Eye (tissue), 1 donor: ENCODE measurements around the gene AFF1.

Experiments
- DNase-seq: peaks from one replicate; pipeline ENCODE4 v3.0.0-alpha.2; 2015

Gene AFF1

GRCh38 chr4:86934771-86935565 is at the start of gene AFF1:
Gene AFF1, plus strand, starts transcription at chr4:86935011. Its CDS starts 13,523 bp downstream, at chr4:86948534.
- DNase-seq = peak; percentile 94

- DNase-seq = peak; percentile 29
These were observed 44.0 kb upstream of the AFF1 start for GRCh38 chr4:86890790-86891189.

GRCh38 chr4:86891762-86892635 is 42.8 kb upstream of the AFF1 start, which contains the start of gene C4orf36:
Gene C4orf36, minus strand, starts transcription at chr4:86892422. Its CDS starts 902 bp downstream, at chr4:86891520.
- peak; percentile 93 for DNase-seq

GRCh38 chr4:86892636-86892960 is 42.2 kb upstream of the AFF1 start:
- no peak for DNase-seq

- no peak for DNase-seq
These were observed 41.7 kb upstream of the AFF1 start for GRCh38 chr4:86893136-86893535.

GRCh38 chr4:86894455-86894854 is 40.4 kb upstream of the AFF1 start:
- no peak for DNase-seq

- DNase-seq = peak; percentile 90
These were observed 38.9 kb upstream of the AFF1 start for GRCh38 chr4:86895692-86896488.

- DNase-seq = no peak
These were observed 38.2 kb upstream of the AFF1 start for GRCh38 chr4:86896596-86896995.

GRCh38 chr4:86898562-86898961 is 36.2 kb upstream of the AFF1 start:
- DNase-seq = no peak

GRCh38 chr4:86901864-86902263 is 32.9 kb upstream of the AFF1 start:
- DNase-seq = no peak

GRCh38 chr4:86908251-86908657 is 26.6 kb upstream of the AFF1 start:
- DNase-seq = no peak

- no peak for DNase-seq
These were observed 25.1 kb upstream of the AFF1 start for GRCh38 chr4:86909546-86910295.

- DNase-seq = no peak
These were observed 24.4 kb upstream of the AFF1 start for GRCh38 chr4:86910369-86910768.

GRCh38 chr4:86910820-86911684 is 23.8 kb upstream of the AFF1 start:
- no peak for DNase-seq

GRCh38 chr4:86916392-86916791 is 18.4 kb upstream of the AFF1 start:
- no peak for DNase-seq

- no peak for DNase-seq
These were observed 17.4 kb upstream of the AFF1 start for GRCh38 chr4:86917212-86918039.

- no peak for DNase-seq
These were observed 16.2 kb upstream of the AFF1 start for GRCh38 chr4:86918539-86919072.

- DNase-seq = no peak
These were observed 15.1 kb upstream of the AFF1 start for GRCh38 chr4:86919561-86920223.

- no peak for DNase-seq
These were observed 13.1 kb upstream of the AFF1 start for GRCh38 chr4:86921608-86922252.
